ENCODE results near the gene CCDC120.

CCDC120 gene

DNA sequence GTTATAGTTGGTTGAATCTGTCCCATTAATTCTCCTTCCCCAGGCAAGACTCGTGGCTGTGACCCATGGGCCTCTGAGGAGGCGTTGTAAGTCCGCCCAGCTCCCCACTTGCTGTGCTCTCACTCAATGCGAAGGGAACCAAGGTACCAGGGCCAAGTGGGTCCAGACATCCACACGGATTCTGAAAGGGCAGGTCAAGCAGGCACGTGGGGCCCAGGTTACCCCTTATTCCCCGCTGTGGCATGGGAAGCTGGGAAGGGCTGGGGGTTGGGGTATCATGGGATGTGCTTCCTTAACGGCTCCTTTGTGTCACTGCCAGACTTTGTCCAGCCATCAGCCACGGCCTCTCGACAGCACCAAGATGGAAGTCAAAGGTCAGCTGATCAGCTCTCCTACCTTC is 3.1 kb downstream of the CCDC120 start:
- H3K9me3 ChIP-seq (ENCODE audit: insufficient read depth, low read depth, low read length) = no peaks in the 10 kb centered on the region
- H3K4me3 ChIP-seq (ENCODE audit: low read length, poor library complexity, severe bottlenecking) = no peak overlapping the region
- no peaks in the 10 kb centered on the region; the same call in 1 of the 2 replicates for H3K36me3 ChIP-seq (ENCODE audit: insufficient read depth, low read length)
- H2AFZ ChIP-seq (ENCODE audit: low read length) = no peak overlapping the region
- no peaks in the 10 kb centered on the region for H3K4me1 ChIP-seq (ENCODE audit: insufficient read depth, low read length, poor library complexity, severe bottlenecking)
- H3F3A ChIP-seq (ENCODE audit: low read depth) = no peaks in the 10 kb centered on the region
- peaks cover 7% of the 10 kb centered on the region; the same call in 1 of the 2 replicates for H3K79me2 ChIP-seq (ENCODE audit: insufficient read depth, low read length)
- no peaks in the 10 kb centered on the region for H3K27me3 ChIP-seq (ENCODE audit: insufficient read depth, low read length, poor library complexity, severe bottlenecking)
- H3K9ac ChIP-seq (ENCODE audit: low read depth, low read length, poor library complexity, severe bottlenecking) = no peak overlapping the region
- H4K20me1 ChIP-seq (ENCODE audit: insufficient read depth, low read length, poor library complexity, severe bottlenecking) = peaks cover 2% of the 10 kb centered on the region
- no peaks in the 10 kb centered on the region for H3K9me2 ChIP-seq (replicated peaks; ENCODE audit: low read depth, low read length)
- no peak overlapping the region for H3K4me2 ChIP-seq (ENCODE audit: low read depth, low read length, poor library complexity, severe bottlenecking)
- TF ChIP-seq EZH2phosphoT487 (IDR thresholded peaks at IDR 0.05; ENCODE audit: borderline replicate concordance) (no peak), CTCF (conservative IDR thresholded peaks at IDR 0.05; ENCODE audit: low read length) (no peak)

- no peak overlapping the region for H3K4me2 ChIP-seq (ENCODE audit: low read depth, low read length, poor library complexity, severe bottlenecking)
- H3K4me1 ChIP-seq (ENCODE audit: insufficient read depth, low read length, poor library complexity, severe bottlenecking) = no peaks in the 10 kb centered on the region
- no peaks in the 10 kb centered on the region for H3K9me2 ChIP-seq (replicated peaks; ENCODE audit: low read depth, low read length)
- H3K4me3 ChIP-seq (ENCODE audit: low read length, poor library complexity, severe bottlenecking) = no peak overlapping the region
- no peaks in the 10 kb centered on the region for H3K79me2 ChIP-seq (ENCODE audit: insufficient read depth, low read length)
- no peak overlapping the region for H3K9ac ChIP-seq (ENCODE audit: low read depth, low read length, poor library complexity, severe bottlenecking)
- no peaks in the 10 kb centered on the region for H3F3A ChIP-seq (ENCODE audit: low read depth)
- H3K9me3 ChIP-seq (ENCODE audit: insufficient read depth, low read depth, low read length) = no peaks in the 10 kb centered on the region
- no peak for TF ChIP-seq CTCF (conservative IDR thresholded peaks at IDR 0.05; ENCODE audit: low read length)
- TF ChIP-seq EZH2phosphoT487 (IDR thresholded peaks at IDR 0.05; ENCODE audit: borderline replicate concordance) = no peak
- no peaks in the 10 kb centered on the region for H3K27me3 ChIP-seq (ENCODE audit: insufficient read depth, low read length, poor library complexity, severe bottlenecking)
- H3K36me3 ChIP-seq (ENCODE audit: insufficient read depth, low read length) = no peaks in the 10 kb centered on the region; the same call in 1 of the 2 replicates
- H4K20me1 ChIP-seq (ENCODE audit: insufficient read depth, low read length, poor library complexity, severe bottlenecking) = peaks cover 2% of the 10 kb centered on the region
- no peak overlapping the region for H2AFZ ChIP-seq (ENCODE audit: low read length)
Observed at GRCh38 chrX:49063715-49064114, 4.9 kb downstream of the CCDC120 start.

GRCh38 chrX:49064303-49064702 is 5.5 kb downstream of the CCDC120 start:
- TF ChIP-seq CTCF (conservative IDR thresholded peaks at IDR 0.05; ENCODE audit: low read length) (no peak), EZH2phosphoT487 (IDR thresholded peaks at IDR 0.05; ENCODE audit: borderline replicate concordance) (no peak)
- Histone ChIP-seq H4K20me1 (ENCODE audit: insufficient read depth, low read length, poor library complexity, severe bottlenecking) (no peaks in the 10 kb centered on the region), H3K4me2 (ENCODE audit: low read depth, low read length, poor library complexity, severe bottlenecking) (no peak overlapping the region), H2AFZ (ENCODE audit: low read length) (no peak overlapping the region), H3K9me2 (replicated peaks; ENCODE audit: low read depth, low read length) (no peaks in the 10 kb centered on the region), H3F3A (ENCODE audit: low read depth) (no peaks in the 10 kb centered on the region), H3K9me3 (ENCODE audit: insufficient read depth, low read depth, low read length) (no peaks in the 10 kb centered on the region), H3K9ac (ENCODE audit: low read depth, low read length, poor library complexity, severe bottlenecking) (no peak overlapping the region), H3K4me3 (ENCODE audit: low read length, poor library complexity, severe bottlenecking) (no peak overlapping the region), H3K79me2 (ENCODE audit: insufficient read depth, low read length) (no peaks in the 10 kb centered on the region), H3K4me1 (ENCODE audit: insufficient read depth, low read length, poor library complexity, severe bottlenecking) (no peaks in the 10 kb centered on the region), H3K36me3 (ENCODE audit: insufficient read depth, low read length) (no peaks in the 10 kb centered on the region; the same call in 1 of the 2 replicates), H3K27me3 (ENCODE audit: insufficient read depth, low read length, poor library complexity, severe bottlenecking) (no peaks in the 10 kb centered on the region)
